GM21723 (cell line): ENCODE results near the gene BMAL1.
A peak's percentile ranks its signal among the peaks of the same experiment; 100 is the strongest.
"Not testable (repeated sequence)": the region's sequence is repeated elsewhere in the genome, so short reads cannot be mapped to it uniquely, and the experiment has no call there.

Experiments
- ATAC-seq: cut with Tn5 transposase; IDR thresholded peaks from one replicate; pipeline ENCODE4 v1.9.1; 2021; ENCODE audit warnings: mild to moderate bottlenecking, moderate library complexity; ENCODE audit not compliant: unreplicated experiment

Gene BMAL1

DNA sequence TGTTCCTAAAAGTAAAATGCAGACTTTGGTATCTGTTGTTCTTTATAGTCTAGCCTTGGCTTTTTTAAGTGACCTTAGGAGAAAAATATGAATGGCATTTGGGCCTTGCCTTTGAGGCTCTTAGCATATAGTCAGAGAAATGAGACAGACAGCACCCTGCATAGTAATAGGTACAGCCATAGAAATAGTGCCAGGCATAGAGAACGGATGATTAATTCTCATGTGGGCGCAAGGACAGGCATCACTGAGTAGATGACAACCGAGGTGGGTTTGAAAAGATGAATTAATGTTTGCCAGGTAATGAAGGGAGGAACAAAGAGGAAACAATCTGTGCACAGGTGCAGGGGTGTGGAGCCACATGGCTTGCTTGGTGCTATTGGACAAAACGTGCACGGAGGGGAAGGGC lies 90.5 kb downstream of the BMAL1 start:
- no peak for ATAC-seq

DNA sequence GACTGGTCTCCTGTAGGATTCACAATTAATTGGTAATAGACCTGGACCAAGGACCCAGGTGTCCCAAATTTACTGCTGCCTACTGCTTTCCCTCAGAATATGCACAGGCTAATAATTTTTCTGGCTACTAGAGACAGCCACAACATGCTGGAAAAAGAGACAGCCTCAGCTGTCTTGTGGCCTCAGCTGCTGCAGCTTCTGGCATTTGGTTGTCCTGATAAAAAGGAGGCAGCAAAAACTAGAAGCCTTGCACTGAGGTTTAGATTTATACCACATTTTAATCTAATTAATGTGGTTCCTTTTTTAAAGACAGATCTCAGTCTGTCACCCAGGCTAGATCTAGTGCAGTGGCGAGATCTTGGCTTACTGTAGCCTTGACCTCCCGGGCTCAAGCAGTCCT lies 95.6 kb downstream of the BMAL1 start:
- ATAC-seq, result no peak

DNA sequence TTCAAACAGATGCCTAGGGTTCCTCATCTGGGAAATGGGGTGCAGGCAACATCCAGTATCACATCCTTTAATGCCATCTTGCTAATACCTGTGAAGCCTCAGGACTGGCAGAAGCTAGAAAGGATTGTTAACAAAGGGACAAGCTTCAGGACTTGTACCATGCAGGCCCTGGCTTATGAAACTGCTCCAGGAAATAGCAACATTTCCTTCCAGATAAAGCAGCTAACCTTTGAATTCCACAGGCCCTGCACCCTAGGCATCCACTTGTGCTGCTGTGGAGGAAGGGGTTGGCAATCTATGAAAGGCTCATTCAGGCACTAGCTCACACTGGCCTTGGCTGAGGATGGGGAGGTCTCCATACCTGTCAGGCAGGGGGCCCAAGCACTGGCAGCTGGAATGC lies 98.2 kb downstream of the BMAL1 start:
- ATAC-seq, result no peak

DNA sequence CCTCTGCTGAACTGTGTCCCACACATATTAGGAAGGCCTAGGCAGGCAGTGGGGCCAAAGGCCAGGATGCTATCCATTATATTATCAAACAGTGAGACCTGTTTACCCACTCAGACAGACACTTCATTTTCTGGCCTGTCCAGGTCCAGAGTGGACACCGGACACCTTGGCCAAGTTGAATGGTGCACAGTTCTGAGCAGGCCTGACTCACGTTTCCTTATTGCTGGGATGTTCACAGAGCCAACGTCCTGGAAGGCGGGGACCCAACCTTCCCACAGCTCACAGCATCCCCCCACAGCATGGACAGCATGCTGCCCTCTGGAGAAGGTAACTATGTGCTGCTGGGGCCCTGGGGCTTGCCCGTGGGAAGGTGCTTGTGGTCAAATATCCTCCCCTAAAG lies 98.8 kb downstream of the BMAL1 start:
- ATAC-seq, result no peak

DNA sequence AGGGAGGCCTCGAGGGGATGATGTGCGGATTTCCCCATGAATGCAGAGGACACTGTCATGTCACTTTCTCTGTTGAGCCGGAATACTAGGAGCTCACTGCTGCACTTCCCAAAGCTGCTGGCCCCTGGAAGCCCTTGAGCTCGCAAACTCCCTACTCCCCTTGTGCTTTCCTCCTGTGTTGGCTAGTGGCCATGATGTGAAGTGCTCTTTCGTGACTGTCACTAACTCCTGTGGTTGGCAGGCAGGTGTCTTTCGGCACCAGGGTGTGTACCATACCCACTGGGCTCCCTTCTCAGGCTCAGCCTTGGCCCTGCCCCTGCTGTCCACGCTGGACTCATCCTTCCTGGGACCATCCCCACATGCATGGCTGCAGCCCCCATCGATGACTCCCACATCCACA lies 99.2 kb downstream of the BMAL1 start:
- ATAC-seq, result no peak

DNA sequence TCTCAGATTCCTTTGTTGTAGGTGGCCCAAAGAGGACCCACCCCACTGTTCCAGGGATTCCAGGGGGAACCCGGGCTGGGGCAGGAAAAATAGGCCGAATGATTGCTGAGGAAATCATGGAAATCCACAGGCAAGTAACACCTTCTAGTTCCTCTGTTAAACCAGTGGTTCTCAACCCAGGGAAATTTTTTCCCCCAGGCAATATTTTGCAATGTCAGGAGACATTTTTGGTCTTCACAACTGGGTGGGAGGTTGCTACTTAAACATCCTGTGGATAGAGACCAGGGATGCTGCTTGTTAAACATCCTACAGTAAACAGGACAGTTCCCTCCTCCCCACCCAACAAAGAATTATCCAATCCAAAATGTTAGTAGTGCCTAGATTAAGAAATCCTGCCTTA lies 100.7 kb downstream of the BMAL1 start:
- no peak for ATAC-seq

DNA sequence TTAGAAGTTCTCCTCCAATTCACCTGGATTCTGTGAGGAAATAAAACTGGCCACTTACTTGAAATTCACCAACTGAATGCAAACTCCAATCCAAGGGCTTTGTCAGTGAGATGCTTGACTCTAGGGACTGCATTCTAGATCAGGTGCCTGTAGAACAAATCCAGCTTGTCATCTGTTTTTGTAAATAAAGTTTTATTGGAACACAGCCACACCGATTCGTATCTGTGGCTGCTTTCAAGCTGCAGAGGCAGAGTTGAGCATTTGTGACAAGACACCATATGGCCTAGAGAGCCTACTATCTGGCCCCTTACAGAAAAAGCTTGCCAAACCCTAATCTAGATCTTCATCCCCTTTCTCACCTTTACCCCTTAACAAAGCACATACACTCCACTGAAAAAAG lies 103.1 kb downstream of the BMAL1 start:
- ATAC-seq, result no peak

DNA sequence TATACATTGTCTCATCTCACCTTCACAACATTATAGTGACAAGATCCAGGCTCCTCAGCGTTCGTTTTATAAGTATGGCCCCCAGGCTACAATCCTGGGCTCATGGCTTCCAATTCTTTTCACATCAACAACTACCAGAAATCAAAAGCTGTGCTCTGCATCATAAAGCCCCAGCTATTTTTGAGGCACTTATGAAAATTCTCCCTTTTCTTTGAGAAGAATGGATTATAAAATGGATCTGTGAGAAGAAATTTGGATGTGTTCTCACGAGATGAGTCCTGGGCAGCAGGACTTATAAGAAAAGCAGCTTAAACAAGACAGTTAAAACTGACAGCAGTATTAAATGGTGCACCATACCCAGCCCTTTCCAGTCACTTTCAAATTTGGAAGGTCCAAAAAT lies 105.2 kb downstream of the BMAL1 start:
- ATAC-seq, result no peak

DNA sequence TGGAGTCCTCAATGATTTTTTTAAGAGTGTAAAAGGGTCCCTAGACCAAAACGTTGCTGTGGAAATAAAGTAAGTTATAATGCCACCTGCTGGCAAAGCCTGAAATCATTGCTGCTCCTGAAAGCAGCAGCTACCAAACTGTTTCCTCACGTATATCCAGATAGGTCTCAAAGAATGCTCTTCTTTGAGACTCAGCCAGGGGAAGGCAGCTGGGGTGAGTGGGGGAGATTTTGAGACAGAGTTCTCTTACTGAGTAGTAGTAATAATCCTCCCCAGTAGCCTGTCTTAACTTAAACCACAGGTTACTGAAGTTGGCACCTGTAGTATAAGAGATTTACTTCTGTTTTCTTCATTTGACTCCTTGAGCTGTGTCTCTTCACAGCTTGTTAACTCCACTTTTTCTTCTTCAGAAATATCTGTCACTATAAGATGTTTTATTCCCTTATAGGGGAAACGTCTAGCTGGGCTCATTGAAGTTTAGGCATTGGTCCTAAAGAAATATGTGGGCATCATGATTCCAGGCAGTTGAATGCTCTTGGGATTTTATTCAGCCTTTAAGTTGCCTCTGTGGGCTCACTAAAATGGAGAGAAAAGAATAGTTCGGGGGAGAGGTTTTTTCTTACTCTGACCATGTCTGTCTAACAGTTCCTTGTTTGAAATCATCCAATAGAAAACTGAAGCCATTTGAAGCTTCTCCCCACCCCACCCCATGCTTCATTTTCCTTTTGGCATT lies 107.5 kb downstream of the BMAL1 start:
- ATAC-seq, result peak; percentile 61

DNA sequence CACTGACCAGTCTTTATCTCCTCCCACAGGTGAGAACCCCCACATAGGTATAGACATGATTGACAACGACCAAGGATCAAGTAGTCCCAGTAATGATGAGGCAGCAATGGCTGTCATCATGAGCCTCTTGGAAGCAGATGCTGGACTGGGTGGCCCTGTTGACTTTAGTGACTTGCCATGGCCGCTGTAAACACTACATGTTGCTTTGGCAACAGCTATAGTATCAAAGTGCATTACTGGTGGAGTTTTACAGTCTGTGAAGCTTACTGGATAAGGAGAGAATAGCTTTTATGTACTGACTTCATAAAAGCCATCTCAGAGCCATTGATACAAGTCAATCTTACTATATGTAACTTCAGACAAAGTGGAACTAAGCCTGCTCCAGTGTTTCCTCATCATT lies 109.0 kb downstream of the BMAL1 start:
- ATAC-seq, result no peak

DNA sequence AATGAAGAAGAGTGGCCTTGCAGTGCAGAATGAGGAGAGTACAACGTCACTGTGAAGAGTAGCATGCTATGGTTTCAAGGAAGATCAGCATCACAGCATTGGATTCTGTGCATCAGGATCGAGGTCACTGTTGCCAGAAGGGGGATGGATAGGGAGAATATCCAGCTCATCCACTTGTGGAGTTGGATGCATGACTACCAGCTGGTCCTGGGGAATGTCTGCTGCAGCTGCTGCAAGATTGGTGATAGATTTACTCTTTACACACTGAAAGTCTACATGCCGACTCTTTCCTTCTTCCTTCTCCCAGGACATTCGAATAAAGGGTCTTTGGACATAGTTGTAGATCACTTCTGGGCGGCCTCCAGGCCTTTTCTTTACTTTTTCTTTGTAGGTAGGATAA lies 111.2 kb downstream of the BMAL1 start:
- no peak for ATAC-seq

DNA sequence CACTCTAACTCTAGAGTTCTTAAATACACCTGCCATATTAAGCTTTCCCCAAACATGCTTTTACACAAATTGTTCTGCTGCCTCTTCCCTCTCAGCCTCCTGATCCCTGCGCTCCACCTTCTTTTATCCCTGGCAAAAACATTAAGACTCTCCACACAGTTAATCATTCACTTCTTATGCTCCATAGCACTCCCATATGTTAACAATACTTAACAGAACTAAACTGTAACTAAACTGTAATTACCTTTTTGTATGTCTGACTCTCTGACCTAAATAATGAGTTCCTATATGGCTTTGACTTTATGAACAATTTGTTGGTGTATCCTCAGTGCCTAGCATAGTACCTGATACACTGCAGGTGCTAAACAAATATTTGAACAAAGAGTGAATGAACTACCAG lies 113.6 kb downstream of the BMAL1 start:
- ATAC-seq, result no peak

DNA sequence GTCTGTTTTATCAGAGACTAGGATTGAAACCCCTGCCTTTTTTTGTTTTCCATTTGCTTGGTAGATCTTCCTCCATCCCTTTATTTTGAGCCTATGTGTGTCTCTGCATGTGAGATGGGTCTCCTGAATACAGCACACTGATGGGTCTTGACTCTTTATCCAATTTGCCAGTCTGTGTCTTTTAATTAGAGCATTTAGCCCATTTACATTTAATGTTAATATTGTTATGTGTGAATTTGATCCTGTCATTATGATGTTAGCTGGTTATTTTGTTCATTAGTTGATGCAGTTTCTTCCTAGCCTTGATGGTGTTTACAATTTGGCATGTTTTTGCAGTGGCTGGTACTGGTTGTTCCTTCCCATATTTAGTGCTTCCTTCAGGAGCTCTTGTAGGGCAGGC lies 120.7 kb downstream of the BMAL1 start:
- ATAC-seq, result not testable (repeated sequence)

DNA sequence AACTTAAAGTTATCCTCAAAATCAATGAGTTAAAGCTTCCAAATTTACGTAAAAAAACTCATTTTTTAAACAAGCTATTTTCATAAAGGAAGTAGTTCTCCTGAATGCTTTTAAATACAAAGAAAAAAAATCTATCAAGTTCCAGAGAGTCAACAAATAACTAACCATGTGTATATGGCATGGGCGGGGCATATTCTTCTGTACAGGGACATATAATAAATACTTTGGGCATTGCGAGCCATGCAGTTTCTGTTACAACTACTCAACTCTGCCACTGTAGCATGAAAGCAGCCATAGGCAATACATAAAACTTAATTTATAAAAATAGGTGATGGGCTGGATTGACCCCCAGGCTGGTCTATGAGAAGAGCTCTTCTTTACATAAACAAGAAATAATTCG lies 127.6 kb downstream of the BMAL1 start:
- no peak for ATAC-seq

DNA sequence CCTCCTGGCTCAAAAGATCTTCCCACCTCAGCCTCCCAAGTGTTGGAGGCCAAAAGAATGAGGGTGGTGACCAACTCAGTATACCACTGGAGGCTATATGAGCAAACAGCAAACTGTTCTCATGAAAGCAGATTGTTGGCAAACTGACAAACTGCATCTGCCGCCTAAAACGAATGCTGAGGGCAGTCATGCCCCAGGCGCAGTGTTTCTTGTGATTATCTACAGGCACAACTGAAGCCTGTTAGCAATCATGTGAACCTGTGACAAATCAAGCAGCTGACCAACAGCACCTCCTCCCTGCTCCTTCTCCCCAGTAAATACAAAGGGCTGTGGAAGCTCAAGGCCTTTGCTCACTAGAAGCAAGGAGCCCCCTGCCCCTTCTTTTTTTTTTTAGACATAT lies 137.6 kb downstream of the BMAL1 start:
- no peak for ATAC-seq

DNA sequence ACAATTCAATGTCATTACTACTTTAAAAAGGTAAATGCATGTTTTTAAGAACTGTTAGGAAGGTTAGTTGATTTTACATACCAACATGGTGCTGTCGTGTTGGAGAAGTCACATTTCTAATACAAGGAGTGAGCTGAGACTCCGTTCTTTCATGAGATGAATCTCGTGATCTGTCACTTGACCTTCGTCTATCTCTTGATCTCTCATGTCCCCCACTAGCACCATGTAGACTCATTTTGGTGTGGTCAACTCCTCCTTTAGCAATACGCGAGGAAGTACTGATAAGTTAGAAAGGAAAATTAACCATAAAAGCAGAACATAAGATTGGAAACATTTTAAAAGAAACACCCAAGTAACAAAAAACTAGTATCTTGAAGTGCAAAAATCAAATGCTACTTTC lies 144.0 kb downstream of the BMAL1 start:
- no peak for ATAC-seq

DNA sequence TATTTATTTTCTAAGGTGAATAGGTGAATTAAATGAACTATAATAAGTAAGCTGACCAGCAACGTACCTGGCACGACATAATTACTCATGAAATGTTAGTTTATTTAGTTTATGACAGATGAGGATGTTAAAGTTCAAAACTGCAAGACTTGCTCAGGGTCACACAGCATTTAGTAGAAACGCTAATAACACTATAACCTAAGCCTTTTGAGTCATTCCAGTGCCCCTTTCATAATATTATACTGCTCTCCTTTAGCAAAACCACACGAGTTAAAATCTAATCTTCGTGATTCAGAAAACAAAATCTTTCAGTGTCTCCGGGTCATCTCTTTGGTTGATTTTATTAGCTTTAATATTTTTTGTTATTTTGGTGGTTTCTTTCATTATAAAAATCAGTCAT lies 145.8 kb downstream of the BMAL1 start:
- ATAC-seq, result no peak

DNA sequence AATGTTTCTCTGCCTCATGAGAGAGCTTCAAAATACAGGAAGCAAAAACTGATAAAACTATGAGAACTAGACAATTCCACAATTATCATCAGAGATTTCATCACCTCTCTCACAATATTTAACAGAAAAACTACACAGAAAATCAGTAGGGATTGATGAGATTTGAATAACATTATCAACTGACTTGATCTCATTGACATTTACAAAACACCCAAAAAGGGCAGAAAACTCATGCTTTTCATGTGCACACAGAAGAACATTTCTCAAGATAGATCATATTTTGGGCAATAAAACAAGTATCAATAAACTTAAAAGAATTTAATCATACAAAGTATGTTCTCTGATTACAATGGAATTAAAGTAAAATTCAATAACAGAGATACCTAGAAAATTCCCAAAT lies 149.8 kb downstream of the BMAL1 start:
- ATAC-seq, result no peak

DNA sequence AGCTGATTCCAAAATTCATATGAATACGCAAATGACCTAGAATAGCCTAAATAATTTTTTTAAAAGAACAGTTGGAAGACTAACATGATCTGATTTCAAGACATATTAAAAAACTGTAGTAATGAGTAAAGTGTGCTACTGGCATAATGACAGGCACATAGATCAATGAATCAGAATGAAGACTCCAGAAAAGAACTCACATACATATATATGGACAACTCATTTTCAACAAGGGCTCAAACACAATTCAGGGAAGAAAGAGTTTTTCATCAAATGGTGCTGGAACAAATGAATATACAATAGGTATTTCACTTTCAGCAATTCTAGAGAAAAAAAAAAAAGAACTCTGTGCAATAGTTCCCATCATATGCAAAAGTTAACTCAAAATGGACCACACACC lies 151.7 kb downstream of the BMAL1 start:
- no peak for ATAC-seq

DNA sequence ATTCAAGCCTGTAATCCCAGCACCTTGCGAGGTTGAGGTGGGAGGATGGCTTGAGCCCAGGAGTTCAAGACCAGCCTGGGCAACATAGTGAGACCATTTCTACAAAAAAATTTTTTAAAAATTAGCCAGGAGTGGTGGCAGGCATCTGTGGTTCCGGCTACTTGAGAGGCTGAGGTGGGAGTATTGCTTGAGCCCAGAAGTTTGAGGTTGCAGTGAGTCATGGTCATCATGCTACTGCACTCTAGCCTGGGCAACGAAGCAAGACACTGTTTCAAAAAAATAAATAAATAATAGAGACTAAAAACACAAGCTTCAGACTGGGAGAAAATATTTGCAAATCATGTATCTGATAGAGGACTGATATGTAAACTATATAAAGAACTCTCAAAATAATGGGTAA lies 152.2 kb downstream of the BMAL1 start:
- no peak for ATAC-seq

DNA sequence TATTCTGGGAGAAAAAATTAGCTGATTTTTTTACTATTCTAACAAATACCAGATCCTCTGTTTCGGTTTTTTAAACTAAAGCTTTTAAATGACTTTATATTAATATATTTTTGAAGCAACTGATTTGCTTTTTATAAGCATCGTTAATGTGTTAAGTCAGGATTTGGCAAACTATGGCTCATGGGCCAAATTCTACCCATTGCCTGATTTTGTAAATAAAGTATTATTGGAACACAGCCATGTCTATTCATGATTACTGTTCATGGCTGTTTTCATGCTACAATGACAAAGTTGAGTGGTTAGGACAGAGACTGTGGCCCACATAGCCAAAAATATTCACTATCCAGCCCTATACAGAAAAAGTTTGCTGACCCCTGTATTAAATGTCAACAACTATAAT lies 155.8 kb downstream of the BMAL1 start:
- ATAC-seq, result no peak

DNA sequence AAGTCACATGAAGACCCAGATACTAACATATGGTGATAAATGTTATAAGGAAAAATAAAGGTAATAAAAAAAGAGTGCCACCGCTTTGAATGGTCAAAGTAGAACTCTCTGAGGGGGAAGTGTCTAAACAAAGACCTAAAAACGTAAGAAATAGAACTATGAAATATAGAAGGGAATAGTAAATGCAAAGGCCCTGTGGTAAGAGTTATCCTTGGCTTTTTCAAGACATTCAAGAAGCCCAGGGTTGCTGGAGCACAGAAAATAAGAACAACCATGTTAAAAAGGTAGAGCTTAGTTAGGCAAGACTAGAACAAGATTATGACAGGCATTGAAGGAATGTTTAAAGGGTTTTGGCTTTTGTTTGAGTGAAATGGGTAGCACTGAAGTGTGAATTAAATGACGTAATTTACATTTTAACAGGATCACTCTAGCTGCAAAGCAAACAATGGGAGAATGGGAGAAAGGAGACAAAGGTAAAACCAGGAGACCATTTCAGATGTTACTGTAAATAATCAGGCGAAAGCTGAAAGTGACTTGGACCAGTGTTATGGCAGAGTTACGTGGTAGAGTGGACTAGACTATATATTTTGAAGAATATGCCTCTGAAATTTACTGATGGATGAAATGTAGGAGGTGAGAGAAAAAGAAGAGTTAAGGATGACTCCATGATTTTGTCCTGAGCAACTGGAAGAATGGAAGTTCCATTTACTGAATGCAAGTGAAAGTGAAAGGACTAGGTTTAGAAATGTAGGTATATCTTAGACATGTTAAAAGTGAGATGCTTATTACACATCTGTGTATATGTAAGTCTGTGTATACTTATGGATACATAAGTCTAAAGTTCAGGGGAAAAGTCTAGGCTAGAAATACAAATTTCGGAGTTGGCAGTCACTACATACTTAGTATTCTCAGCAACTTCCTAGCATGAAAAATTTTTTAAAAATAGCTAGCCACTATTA lies 156.9 kb downstream of the BMAL1 start:
- ATAC-seq, result no peak
